Endothelial cell of umbilical vein (primary cell): ENCODE measurements around the gene CPA1. TPM values are rescaled to one million over a fixed set of nuclear protein-coding genes. Genes with fewer than 3 reads are reported as not detected.

ENCODE experiments used
- BruUV-seq: library from RNA; stranded (reverse); fragments of 400-500 nt; replicated peaks from 2 replicates; lab custom pipeline; 2021; lab: Mats Ljungman, UMichigan
- CTCF ChIA-PET: fragments of 300-600, 350-600 bp; sonication (Branson Sonifier 250); formaldehyde crosslinking; loops from one replicate; lab custom pipeline; 2021; ENCODE audit warnings: antibody characterized with exemption, inconsistent platforms; lab: Charles Lee
- POLR2A ChIA-PET: fragments of 300-600, 350-600 bp; sonication (Branson Sonifier 250); formaldehyde crosslinking; loops from one replicate; lab custom pipeline; 2021; ENCODE audit warnings: antibody characterized with exemption, inconsistent platforms; lab: Charles Lee
- DNase-seq: peaks from one replicate; pipeline ENCODE4 v3.0.0-alpha.2; 2011; ENCODE audit warnings: low read depth, low spot score
- FAIRE-seq: peaks from 2 replicates; lab custom pipeline; 2011; peaks lifted over from hg19 to GRCh38; lab: Jason Lieb, UNC
- H2AFZ ChIP-seq: 2 replicates; pipeline ENCODE4 v1.6.0; 2012; ENCODE audit warnings: low read depth, low read length, control low read depth, inconsistent platforms
- H3K27ac ChIP-seq: 2 replicates; pipeline ENCODE4 v1.5.1; 2011; ENCODE audit warnings: low read depth, mild to moderate bottlenecking, control low read depth, low read length, moderate library complexity; ENCODE audit not compliant: insufficient read depth
- H3K27me3 ChIP-seq, 2 experiments: 2 replicates each; pipeline versions ENCODE4 v1.6.0 to v1.6.1; 2011; ENCODE audit warnings: low read length in 2 of 2, mixed read lengths in 1 of 2; ENCODE audit not compliant: control insufficient read depth in 2 of 2, insufficient read depth in 2 of 2
- H3K36me3 ChIP-seq, 2 experiments: 2 replicates in 1 of 2; 3 replicates in 1 of 2; pipeline ENCODE4 v1.5.1; 2011; ENCODE audit warnings: low read length in 2 of 2, mild to moderate bottlenecking in 1 of 2, moderate library complexity in 1 of 2; ENCODE audit not compliant: control insufficient read depth in 2 of 2, insufficient read depth in 2 of 2; ENCODE audit errors: extremely low read depth in 1 of 2
- H3K4me1 ChIP-seq: 3 replicates; pipeline ENCODE4 v1.5.1; 2011; ENCODE audit warnings: mild to moderate bottlenecking, low read length; ENCODE audit not compliant: control insufficient read depth, insufficient read depth; ENCODE audit errors: extremely low read depth
- H3K4me2 ChIP-seq: 2 replicates; pipeline ENCODE4 v1.6.1; 2011; ENCODE audit warnings: low read length, control low read depth, mixed read lengths; ENCODE audit not compliant: insufficient read depth
- H3K4me3 ChIP-seq, 3 experiments: fragments of 200-600 bp in 1 of 3; sonication (generic), shearing (Covaris generic) in 1 of 3; replicated peaks in 1 of 3; 2 replicates each; pipeline ENCODE4 v1.5.1; 2011 to 2016; ENCODE audit warnings: control low read depth in 3 of 3, low read length in 3 of 3, mild to moderate bottlenecking in 2 of 3, inconsistent platforms in 1 of 3, low read depth in 1 of 3, moderate library complexity in 1 of 3; ENCODE audit not compliant: insufficient read depth in 1 of 3
- H3K79me2 ChIP-seq: 2 replicates; pipeline ENCODE4 v1.6.0; 2012; ENCODE audit warnings: low read length, inconsistent platforms; ENCODE audit not compliant: control insufficient read depth, insufficient read depth
- H3K9ac ChIP-seq: replicated peaks from 2 replicates; pipeline ENCODE3; 2011; ENCODE audit warnings: low read length, control low read depth; ENCODE audit not compliant: insufficient read depth; ENCODE audit errors: extremely low read depth
- H3K9me1 ChIP-seq: replicated peaks from 3 replicates; pipeline ENCODE4 v1.6.0; 2011; ENCODE audit warnings: mild to moderate bottlenecking, low read length; ENCODE audit not compliant: control insufficient read depth, insufficient read depth; ENCODE audit errors: extremely low read depth
- H3K9me3 ChIP-seq: replicated peaks from 2 replicates; pipeline ENCODE4 v1.5.1; 2012; ENCODE audit warnings: low read length, inconsistent platforms; ENCODE audit not compliant: control insufficient read depth, insufficient read depth
- H4K20me1 ChIP-seq: replicated peaks from 2 replicates; pipeline ENCODE3; 2011; ENCODE audit warnings: mild to moderate bottlenecking, low read length; ENCODE audit not compliant: control insufficient read depth, insufficient read depth; ENCODE audit errors: extremely low read depth
- EZH2 ChIP-seq: IDR thresholded peaks from 2 replicates; pipeline ENCODE4 v1.6.1; 2012; ENCODE audit warnings: borderline replicate concordance, low read depth, mild to moderate bottlenecking, moderate library complexity, low read length, inconsistent platforms; ENCODE audit not compliant: severe bottlenecking
- FOS ChIP-seq: IDR thresholded peaks from 2 replicates; pipeline ENCODE4 v1.6.1; 2011; ENCODE audit warnings: mild to moderate bottlenecking, low read length, moderate library complexity, borderline replicate concordance; ENCODE audit not compliant: insufficient read depth
- GATA2 ChIP-seq: IDR thresholded peaks from 2 replicates; pipeline ENCODE4 v1.7.0; 2011; ENCODE audit warnings: low read depth, mild to moderate bottlenecking, moderate library complexity, mixed read lengths, low read length; ENCODE audit not compliant: insufficient read length, insufficient read depth
- JUN ChIP-seq: IDR thresholded peaks from 2 replicates; pipeline ENCODE4 v1.6.1; 2011; ENCODE audit warnings: borderline replicate concordance, low read depth; ENCODE audit not compliant: insufficient read length, insufficient read depth
- MYC ChIP-seq: IDR thresholded peaks from one replicate; pipeline ENCODE4 v1.6.1; 2011; ENCODE audit warnings: mild to moderate bottlenecking, low read depth, low read length
- POLR2A ChIP-seq: IDR thresholded peaks from 2 replicates; pipeline ENCODE4 v1.6.1; 2012; ENCODE audit warnings: low read depth, mild to moderate bottlenecking, control low read depth, low read length
- POLR2AphosphoS5 ChIP-seq: IDR thresholded peaks from 2 replicates; pipeline ENCODE4 v1.6.1; 2012; ENCODE audit warnings: low read depth, mild to moderate bottlenecking, control low read depth, low read length, moderate library complexity; ENCODE audit not compliant: insufficient read depth
- dilution Hi-C: fragments of 300-500 bp; cut with MboI; formaldehyde crosslinking; loops from one replicate; pipeline ENCODE4 v1.15.0; 2019; ENCODE audit warnings: low sequenced_read_pairs; ENCODE audit not compliant: extremely low pct_ligation_motif_present
- intact Hi-C: fragments of 100-400 bp; cut with micrococcal nuclease; formaldehyde crosslinking; loops from one replicate; pipeline ENCODE4 v1.10.0; 2022
- polyA plus RNA-seq, 4 experiments: library from polyadenylated mRNA; depleted of rRNA in 3 of 4; stranded (reverse) in 3 of 4; unstranded in 1 of 4; fragments of >200 nt; gene quantifications; 2 replicates each; pipeline versions ENCODE4 v1.2.1 to v1.2.3, GENCODE V29; 2011 to 2012; ENCODE audit warnings: missing spikeins in 1 of 4
- total RNA-seq: library from RNA; stranded (reverse); gene quantifications from 2 replicates; pipeline ENCODE4 v1.2.3, GENCODE V29; 2021
- TF ChIP-seq, protein P1 (sequence below), 2 donors: IDR thresholded peaks; 1 replicate in 1 of 2; 2 replicates in 1 of 2; pipeline ENCODE4 v1.5.1; 2011; ENCODE audit warnings: low read length in 2 of 2, mild to moderate bottlenecking in 2 of 2, moderate library complexity in 2 of 2, control low read depth in 1 of 2, inconsistent platforms in 1 of 2, low read depth in 1 of 2; ENCODE audit not compliant: insufficient read depth in 1 of 2; ENCODE audit errors: extremely low read depth in 1 of 2
- TF ChIP-seq, protein P2 (sequence below): IDR thresholded peaks from 2 replicates; pipeline ENCODE4 v1.6.1; 2011; ENCODE audit not compliant: insufficient read depth, insufficient read length

CPA1 gene
- total and polyA plus RNA-seq, 2 donors (not counting 3 experiments of a cell fraction or from before 2014, with no cell fraction given) = not detected

DNA sequence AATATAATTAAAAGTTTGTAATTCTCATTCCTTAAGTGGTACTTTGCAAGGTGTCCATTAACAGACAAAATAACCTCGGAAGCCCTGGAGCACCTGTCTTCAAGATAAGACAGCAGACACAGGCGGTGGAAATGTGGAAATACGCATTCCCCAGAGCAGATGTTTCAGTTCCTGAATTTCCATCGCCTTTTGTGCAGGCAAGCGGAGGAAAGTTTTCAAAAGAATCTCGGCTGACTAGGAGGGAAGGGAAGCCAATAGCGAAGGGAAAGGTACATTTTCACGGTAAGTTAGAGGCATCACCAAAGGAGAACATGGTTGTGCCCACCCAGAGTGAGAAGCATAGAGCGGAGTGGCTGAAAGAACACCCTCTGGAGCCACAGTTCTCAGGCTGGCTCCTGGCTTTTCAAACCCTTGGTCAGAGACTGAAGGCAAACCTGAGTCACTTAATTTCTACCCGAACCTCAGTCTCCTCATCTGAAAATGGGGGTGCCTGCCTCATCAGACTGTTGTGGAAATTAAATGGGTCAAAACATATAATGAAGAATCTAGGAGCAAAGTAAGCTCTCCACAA is 13.6 kb downstream of the CPA1 start:
- Histone ChIP-seq H3K27me3 (no peaks in the 10 kb centered on the region), H3K27ac (no peak overlapping the region), H3K9me3 (no peaks in the 10 kb centered on the region), H3K9ac (no peak overlapping the region), H4K20me1 (no peaks in the 10 kb centered on the region), H3K4me2 (no peak overlapping the region), H2AFZ (no peak overlapping the region), H3K79me2 (no peaks in the 10 kb centered on the region), H3K4me3 (no peak overlapping the region), H3K9me1 (no peaks in the 10 kb centered on the region), H3K4me1 (no peaks in the 10 kb centered on the region), H3K36me3 (no peaks in the 10 kb centered on the region)
- TF ChIP-seq, protein P1, sequence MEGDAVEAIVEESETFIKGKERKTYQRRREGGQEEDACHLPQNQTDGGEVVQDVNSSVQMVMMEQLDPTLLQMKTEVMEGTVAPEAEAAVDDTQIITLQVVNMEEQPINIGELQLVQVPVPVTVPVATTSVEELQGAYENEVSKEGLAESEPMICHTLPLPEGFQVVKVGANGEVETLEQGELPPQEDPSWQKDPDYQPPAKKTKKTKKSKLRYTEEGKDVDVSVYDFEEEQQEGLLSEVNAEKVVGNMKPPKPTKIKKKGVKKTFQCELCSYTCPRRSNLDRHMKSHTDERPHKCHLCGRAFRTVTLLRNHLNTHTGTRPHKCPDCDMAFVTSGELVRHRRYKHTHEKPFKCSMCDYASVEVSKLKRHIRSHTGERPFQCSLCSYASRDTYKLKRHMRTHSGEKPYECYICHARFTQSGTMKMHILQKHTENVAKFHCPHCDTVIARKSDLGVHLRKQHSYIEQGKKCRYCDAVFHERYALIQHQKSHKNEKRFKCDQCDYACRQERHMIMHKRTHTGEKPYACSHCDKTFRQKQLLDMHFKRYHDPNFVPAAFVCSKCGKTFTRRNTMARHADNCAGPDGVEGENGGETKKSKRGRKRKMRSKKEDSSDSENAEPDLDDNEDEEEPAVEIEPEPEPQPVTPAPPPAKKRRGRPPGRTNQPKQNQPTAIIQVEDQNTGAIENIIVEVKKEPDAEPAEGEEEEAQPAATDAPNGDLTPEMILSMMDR (IDR thresholded peaks at IDR 0.05; ENCODE audit: extremely low read depth in 1 of 2, insufficient read depth in 1 of 2, low read depth in 1 of 2, low read length in 2 of 2) = no peak
- TF ChIP-seq POLR2AphosphoS5 (no peak), JUN (no peak), MYC (no peak), FOS (no peak), GATA2 (no peak), EZH2 (no peak), POLR2A (no peak)
- TF ChIP-seq, protein P2, sequence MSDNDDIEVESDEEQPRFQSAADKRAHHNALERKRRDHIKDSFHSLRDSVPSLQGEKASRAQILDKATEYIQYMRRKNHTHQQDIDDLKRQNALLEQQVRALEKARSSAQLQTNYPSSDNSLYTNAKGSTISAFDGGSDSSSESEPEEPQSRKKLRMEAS = no peak
- ChIA-PET POLR2A (no interaction called here), CTCF (interaction anchor here (1.1 kb wide), 1 partner anchor 10 kb away, joined by 3 read pairs; no protein-coding TSS in a partner anchor)
- dilution Hi-C loops (no loop called here), intact Hi-C loops (no loop called here)
- DNase-seq (no peak), FAIRE-seq (no peak)
- no TSS peak for BruUV-seq
